Stimulated activated naive CD8-positive, alpha-beta T cell treated with anti-CD3 and anti-CD28 coated beads, Interleukin-15, Interleukin-2, amounts not matched to agents 100 ng/mL and 50 ng/mL, for 24 hours (primary cell): ENCODE measurements around the gene HBP1.
"Not testable (repeated sequence)": the region's sequence is repeated elsewhere in the genome, so short reads cannot be mapped to it uniquely, and the experiment has no call there.

Source experiments
- H3K27ac Mint-ChIP-seq: one replicate; pipeline ENCODE4 v1.8.0; 2021; ENCODE audit warnings: mild to moderate bottlenecking, mixed read lengths
- H3K27me3 Mint-ChIP-seq: one replicate; pipeline ENCODE4 v1.8.0; 2021; ENCODE audit warnings: mixed read lengths
- H3K36me3 Mint-ChIP-seq: one replicate; pipeline ENCODE4 v1.8.0; 2021; ENCODE audit warnings: low read depth, mixed read lengths
- H3K4me1 Mint-ChIP-seq: one replicate; pipeline ENCODE4 v1.8.0; 2021; ENCODE audit warnings: low read depth, mixed read lengths
- H3K4me3 Mint-ChIP-seq: one replicate; pipeline ENCODE4 v1.8.0; 2021; ENCODE audit warnings: mild to moderate bottlenecking, mixed read lengths
- H3K9me3 Mint-ChIP-seq: one replicate; pipeline ENCODE4 v1.8.0; 2021; ENCODE audit warnings: mixed read lengths

Gene HBP1, protein sequence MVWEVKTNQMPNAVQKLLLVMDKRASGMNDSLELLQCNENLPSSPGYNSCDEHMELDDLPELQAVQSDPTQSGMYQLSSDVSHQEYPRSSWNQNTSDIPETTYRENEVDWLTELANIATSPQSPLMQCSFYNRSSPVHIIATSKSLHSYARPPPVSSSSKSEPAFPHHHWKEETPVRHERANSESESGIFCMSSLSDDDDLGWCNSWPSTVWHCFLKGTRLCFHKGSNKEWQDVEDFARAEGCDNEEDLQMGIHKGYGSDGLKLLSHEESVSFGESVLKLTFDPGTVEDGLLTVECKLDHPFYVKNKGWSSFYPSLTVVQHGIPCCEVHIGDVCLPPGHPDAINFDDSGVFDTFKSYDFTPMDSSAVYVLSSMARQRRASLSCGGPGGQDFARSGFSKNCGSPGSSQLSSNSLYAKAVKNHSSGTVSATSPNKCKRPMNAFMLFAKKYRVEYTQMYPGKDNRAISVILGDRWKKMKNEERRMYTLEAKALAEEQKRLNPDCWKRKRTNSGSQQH

DNA sequence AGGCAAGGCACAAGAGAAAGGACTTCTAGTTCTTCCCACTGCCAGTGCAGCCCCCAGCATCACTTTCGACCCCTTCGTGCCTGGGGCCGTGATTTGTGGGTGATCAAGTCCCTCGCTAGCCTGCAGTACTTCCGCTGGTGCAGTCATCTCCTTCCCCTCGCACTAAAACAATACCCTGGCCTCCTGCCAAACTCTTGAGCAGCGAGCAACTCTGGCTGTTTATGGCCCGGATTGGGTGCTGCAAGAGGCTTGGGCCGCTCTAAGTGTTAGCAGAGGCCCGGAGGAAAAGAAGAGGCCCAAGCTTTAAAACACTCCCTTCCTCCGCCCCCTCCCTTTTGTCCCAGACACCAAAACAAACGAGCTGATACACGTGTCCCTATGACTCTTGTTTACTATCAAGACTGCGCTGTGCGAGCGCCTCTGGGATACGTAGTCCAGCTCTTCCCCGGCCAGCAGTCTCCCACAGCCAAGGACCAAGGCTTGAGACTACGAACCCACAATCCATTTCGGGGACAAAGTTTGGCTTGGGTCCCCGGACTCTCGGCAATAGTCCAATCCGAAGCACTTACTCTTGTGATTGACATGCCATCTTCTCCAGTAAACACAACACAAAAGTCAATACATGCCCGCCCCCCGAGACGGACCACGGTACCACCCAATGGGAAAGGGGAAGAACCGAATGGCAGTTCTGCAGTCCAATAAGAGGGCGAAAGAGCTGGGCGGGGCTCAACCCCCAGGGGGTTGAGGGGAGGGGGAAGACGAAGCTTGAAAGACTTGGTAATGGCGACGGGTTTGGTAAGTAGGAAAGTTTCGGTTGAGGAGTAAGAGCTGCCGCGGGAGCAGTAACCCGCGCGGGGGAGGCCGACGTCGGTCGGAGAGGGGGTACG, at the start of gene HBP1:
TSS of gene HBP1 (plus strand) at position 771 of the 887 bp plus-strand sequence. CDS start 10,891 bp downstream, outside the sequence.
- Mint-ChIP-seq H3K4me1 (peaks cover 50% of the 10 kb centered on the region), H3K4me3 (peak within 1 kb of the TSS; percentile 92), H3K27me3 (peaks cover 3% of the 10 kb centered on the region), H3K36me3 (no peaks in the 10 kb centered on the region), H3K9me3 (no peaks in the 10 kb centered on the region), H3K27ac (peak within 1 kb of the TSS; percentile 98)

- H3K27ac Mint-ChIP-seq, result no peak overlapping the region
- no peak overlapping the region for H3K4me3 Mint-ChIP-seq
- H3K4me1 Mint-ChIP-seq, result no peaks in the 10 kb centered on the region
- no peaks in the 10 kb centered on the region for H3K27me3 Mint-ChIP-seq
- no peaks in the 10 kb centered on the region for H3K36me3 Mint-ChIP-seq
- H3K9me3 Mint-ChIP-seq, result no peaks in the 10 kb centered on the region
Observed at GRCh38 chr7:107119376-107120105, 49.3 kb upstream of the HBP1 start.

DNA sequence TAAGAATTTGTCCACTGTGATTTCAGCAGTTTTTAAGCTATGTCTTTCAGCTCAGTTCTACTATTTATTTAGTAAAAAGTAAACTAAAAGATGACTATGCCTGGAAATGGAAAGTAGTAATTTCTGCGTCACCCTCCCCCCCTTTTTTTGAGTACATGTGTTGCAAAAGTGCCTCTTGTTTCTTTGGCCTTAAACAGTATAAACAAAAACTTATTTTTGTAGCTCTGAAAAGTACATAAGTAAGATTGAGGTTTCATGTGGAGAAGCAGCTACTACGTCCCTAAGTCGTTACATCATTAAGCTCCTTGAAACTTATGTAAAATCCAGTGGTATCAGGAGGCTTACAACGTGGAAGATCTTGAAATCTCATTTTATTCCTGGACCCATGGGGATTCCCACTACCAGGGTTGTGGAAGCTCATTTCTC, 46.3 kb upstream of the HBP1 start:
- H3K9me3 Mint-ChIP-seq, result no peaks in the 10 kb centered on the region
- H3K4me1 Mint-ChIP-seq, result peaks cover 18% of the 10 kb centered on the region
- H3K27me3 Mint-ChIP-seq, result no peaks in the 10 kb centered on the region
- H3K27ac Mint-ChIP-seq, result no peak overlapping the region
- no peaks in the 10 kb centered on the region for H3K36me3 Mint-ChIP-seq
- H3K4me3 Mint-ChIP-seq, result no peak overlapping the region

GRCh38 chr7:107123392-107123791, 45.4 kb upstream of the HBP1 start:
- Mint-ChIP-seq H3K9me3 (no peaks in the 10 kb centered on the region), H3K27me3 (no peaks in the 10 kb centered on the region), H3K27ac (no peak overlapping the region), H3K4me1 (peaks cover 18% of the 10 kb centered on the region), H3K36me3 (no peaks in the 10 kb centered on the region), H3K4me3 (no peak overlapping the region)

DNA sequence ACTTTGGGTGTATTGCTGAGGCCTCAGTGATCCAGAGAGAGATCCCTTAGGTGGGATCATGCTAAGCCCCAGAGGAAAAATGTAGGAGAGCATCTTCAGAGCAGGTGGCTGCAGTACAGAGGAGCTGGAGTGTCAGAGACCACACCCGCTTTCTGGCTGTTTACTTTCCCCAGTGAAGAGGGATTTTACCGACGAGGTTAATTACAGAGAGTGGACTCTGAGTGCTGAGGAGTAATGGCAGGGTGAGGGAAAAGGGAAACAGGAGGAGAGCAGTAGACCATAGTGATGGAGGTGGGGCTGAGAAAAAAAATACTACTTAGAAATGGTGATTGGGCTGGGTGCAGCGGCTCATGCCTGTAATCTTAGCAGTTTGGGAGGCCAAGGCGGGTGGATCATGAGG, 43.3 kb upstream of the HBP1 start:
- no peaks in the 10 kb centered on the region for H3K9me3 Mint-ChIP-seq
- H3K27ac Mint-ChIP-seq, result peak overlapping the region; percentile 78

GRCh38 chr7:107128217-107128616, 40.6 kb upstream of the HBP1 start:
- H3K27me3 Mint-ChIP-seq, result no peaks in the 10 kb centered on the region
- no peaks in the 10 kb centered on the region for H3K36me3 Mint-ChIP-seq
- H3K9me3 Mint-ChIP-seq, result no peaks in the 10 kb centered on the region
- H3K4me1 Mint-ChIP-seq, result peaks cover 18% of the 10 kb centered on the region
- no peak overlapping the region for H3K27ac Mint-ChIP-seq
- H3K4me3 Mint-ChIP-seq, result no peak overlapping the region

More for the DNA sequence above, 43.3 kb upstream of the HBP1 start:
- Mint-ChIP-seq H3K4me3 (peak overlapping the region; percentile 65), H3K27me3 (no peaks in the 10 kb centered on the region), H3K36me3 (no peaks in the 10 kb centered on the region), H3K4me1 (peaks cover 18% of the 10 kb centered on the region)

DNA sequence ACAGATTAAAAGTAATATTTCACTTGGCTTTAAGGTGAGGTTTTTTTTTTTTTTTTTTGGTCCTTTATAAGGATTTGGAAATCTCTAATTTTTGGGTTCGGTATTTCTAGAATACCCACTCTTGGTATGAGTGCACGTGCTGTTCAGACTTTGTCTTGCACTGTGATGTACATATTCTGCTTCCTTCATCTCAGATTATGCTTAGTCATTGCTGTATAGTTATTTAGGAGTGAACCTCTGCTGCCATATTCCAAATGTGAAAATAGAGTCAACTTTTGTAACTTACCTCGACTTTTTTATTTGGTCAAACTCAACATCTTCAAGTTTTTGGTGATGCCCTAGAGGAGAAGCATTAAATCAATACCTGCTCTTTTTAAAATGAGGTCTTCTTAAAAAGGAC, 40.1 kb upstream of the HBP1 start:
- Mint-ChIP-seq H3K36me3 (no peaks in the 10 kb centered on the region), H3K27me3 (no peaks in the 10 kb centered on the region), H3K4me3 (no peak overlapping the region), H3K4me1 (peaks cover 18% of the 10 kb centered on the region), H3K27ac (no peak overlapping the region), H3K9me3 (no peaks in the 10 kb centered on the region)

DNA sequence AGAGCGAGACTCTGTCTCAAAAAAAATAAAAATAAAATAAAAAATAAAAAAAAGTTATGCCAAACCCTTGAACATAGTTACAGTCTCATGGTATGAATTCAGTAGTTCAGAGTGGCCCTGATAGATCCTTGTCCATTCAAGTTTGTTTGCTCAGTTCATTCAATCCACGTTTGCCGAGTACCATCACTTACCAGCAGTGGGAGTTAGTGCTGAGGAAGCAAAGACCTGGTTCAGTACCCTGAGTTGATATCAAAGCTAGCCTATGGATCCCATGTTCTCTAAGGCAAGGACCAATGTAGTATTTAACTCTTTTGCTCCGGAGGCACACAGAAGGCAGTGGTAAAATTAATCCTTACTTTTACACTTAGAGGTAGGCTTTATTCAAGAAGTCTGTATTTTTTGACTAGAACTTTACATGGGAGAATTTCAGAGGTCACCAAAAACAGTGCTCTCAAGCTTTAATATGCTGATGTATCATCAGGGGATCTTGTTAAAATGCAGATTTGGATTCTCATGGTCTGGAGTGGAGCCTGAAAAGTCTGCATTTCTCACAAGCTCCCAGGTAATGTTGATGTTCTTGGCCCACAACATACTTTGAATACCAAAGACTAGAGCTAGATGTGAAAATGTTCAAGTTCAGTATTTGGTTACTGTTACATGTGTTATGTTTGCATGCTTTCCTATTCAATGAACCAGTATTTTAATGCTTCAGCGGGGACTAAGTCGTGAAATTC, 38.1 kb upstream of the HBP1 start:
- Mint-ChIP-seq H3K4me3 (no peak overlapping the region), H3K4me1 (peaks cover 13% of the 10 kb centered on the region), H3K27ac (no peak overlapping the region), H3K27me3 (peaks cover 3% of the 10 kb centered on the region), H3K36me3 (no peaks in the 10 kb centered on the region), H3K9me3 (no peaks in the 10 kb centered on the region)

- peaks cover 3% of the 10 kb centered on the region for H3K27me3 Mint-ChIP-seq
- H3K4me3 Mint-ChIP-seq, result no peak overlapping the region
- H3K9me3 Mint-ChIP-seq, result no peaks in the 10 kb centered on the region
- H3K4me1 Mint-ChIP-seq, result no peaks in the 10 kb centered on the region
- H3K27ac Mint-ChIP-seq, result no peak overlapping the region
- no peaks in the 10 kb centered on the region for H3K36me3 Mint-ChIP-seq
Observed at GRCh38 chr7:107133396-107133795, 35.4 kb upstream of the HBP1 start.

DNA sequence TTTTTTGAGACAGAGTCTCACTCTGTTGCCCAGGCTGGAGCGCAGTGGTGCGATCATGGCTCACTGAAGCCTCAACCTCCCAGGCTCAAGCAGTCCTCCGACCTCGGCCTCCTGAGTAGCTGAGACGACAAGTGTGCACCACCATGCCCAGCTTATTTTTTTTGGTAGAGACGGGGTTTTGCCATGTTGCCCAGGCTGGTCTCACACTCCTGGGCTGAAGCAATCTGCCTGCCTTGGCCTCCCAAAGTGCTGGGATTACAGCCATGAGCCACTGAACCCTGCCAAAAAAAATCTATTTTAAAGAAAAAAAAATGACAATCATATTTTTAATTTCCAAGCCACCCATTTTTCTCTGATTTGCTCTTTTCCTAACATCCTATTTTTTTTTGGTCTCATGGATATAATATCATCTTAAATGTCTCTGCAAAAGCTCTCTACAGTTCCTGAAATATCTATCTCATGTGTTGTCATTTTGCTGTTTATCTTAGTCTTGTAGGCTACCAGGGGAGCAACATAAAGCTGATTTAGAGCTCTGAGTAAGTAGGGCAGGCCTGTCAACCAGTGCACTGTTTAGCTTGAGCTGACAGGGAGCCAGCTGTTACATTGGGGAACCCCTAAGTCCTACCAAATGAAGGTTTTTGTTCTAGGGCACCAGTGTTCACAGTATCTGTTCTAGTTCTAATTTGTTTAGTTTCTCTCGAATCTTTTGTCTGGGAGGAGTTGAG, 29.9 kb upstream of the HBP1 start:
- Mint-ChIP-seq H3K4me1 (no peaks in the 10 kb centered on the region), H3K36me3 (no peaks in the 10 kb centered on the region), H3K27ac (no peak overlapping the region), H3K4me3 (no peak overlapping the region), H3K27me3 (peaks cover 3% of the 10 kb centered on the region), H3K9me3 (no peaks in the 10 kb centered on the region)

DNA sequence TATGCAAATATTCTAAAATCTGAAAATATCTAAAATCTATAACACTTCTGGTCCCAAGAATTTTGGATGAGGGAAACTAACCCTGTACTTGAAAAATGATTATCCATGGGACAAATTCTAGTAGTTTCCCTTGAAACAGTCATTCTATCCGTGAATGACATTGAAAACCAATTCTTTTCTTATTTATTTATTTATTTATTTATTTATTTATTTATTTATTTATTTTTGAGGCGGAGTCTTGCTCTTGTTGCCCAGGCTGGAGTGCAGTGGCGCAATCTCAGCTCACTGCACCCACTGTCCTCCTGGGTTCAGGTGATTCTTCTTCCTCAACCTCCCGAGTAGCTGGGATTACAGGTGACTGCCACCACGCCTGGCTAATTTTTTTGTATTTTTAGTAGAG, 24.9 kb upstream of the HBP1 start:
- H3K36me3 Mint-ChIP-seq, H3K27me3 Mint-ChIP-seq, H3K9me3 Mint-ChIP-seq, H3K27ac Mint-ChIP-seq, H3K4me3 Mint-ChIP-seq, H3K4me1 Mint-ChIP-seq: not testable (repeated sequence)

GRCh38 chr7:107145067-107145838, 23.6 kb upstream of the HBP1 start:
- Mint-ChIP-seq H3K4me1 (peaks cover 8% of the 10 kb centered on the region), H3K9me3 (no peaks in the 10 kb centered on the region), H3K36me3 (no peaks in the 10 kb centered on the region), H3K27me3 (no peaks in the 10 kb centered on the region), H3K27ac (no peak overlapping the region), H3K4me3 (no peak overlapping the region)
